ENCODE measurements around the gene ANAPC7. TPM values are rescaled to one million over a fixed set of nuclear protein-coding genes. Genes with fewer than 3 reads are reported as not detected.

ANAPC7 gene
- total and polyA plus RNA-seq, 9 of the 15 experiments (the other 6 are each of a cell fraction or from before 2014, with no cell fraction given) = 46.7 to 158 (median 109) TPM

DNA sequence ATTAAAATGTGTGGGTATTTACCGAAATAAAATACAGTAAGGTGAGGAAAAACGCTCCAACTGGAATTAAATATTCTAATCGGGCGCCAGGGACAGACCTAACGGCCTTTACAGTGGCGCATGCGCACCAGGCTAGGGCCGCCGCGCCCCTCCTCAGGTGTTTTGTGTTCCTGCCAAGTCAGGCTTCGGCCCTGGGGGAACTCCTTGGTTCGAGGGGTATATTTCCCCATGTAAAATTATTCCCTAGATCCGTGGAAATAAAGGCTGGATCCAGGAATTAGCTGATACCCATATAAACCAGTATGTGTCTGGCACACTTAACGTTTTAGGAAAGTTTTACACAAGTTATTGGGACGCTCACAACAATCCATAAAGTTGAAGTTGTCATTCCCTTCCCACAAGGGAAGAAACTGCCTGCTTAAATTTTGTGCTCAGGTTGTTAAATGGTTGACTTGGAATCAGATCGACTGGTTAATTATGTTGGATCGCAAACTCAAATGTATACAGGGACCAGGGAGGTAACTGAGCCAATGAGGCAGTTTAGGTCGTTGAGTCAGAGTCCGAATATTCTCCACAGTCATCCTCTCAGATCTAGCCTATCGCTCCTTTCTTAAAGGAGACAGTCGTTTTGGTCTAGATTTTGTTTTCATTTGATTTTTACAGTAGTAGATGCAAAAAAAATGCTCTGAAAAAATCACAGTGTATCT, 621 bp upstream of the ANAPC7 start (continued):
- TF ChIP-seq ZBTB43 (CRISPR knock-in tag; IDR thresholded peaks at IDR 0.05) (no peak), ZNF232 (CRISPR knock-in tag; IDR thresholded peaks at IDR 0.05) (no peak), ZNF311 (CRISPR knock-in tag; IDR thresholded peaks at IDR 0.05) (0 out of 2 replicates have a peak, but pooled peaks have one; percentile 32), NCOA1 (IDR thresholded peaks at IDR 0.05; ENCODE audit: low read depth) (no peak), ZC3H8 (IDR thresholded peaks at IDR 0.05) (no peak), NCOA6 (IDR thresholded peaks at IDR 0.05) (no peak), RCOR1 (IDR thresholded peaks at IDR 0.05; ENCODE audit: borderline replicate concordance in 1 of 2, low read depth in 2 of 2, low read length in 2 of 2) (no peak), ATF3 (IDR thresholded peaks at IDR 0.05) (no peak), ATF3 (CRISPR knock-in tag; conservative IDR thresholded peaks at IDR 0.05) (no peak), CBX8 (IDR thresholded peaks at IDR 0.05; ENCODE audit: borderline replicate concordance, extremely low read depth, low read depth, low read length, poor library complexity, severe bottlenecking) (no peak), SOX6 (IDR thresholded peaks at IDR 0.05) (no peak), ZNF79 (CRISPR knock-in tag; IDR thresholded peaks at IDR 0.05; ENCODE audit: low read depth) (no peak), ZNF449 (CRISPR knock-in tag; IDR thresholded peaks at IDR 0.05) (no peak), CAMTA2 (CRISPR knock-in tag; conservative IDR thresholded peaks at IDR 0.05) (no peak)
- TF ChIP-seq, protein P1, sequence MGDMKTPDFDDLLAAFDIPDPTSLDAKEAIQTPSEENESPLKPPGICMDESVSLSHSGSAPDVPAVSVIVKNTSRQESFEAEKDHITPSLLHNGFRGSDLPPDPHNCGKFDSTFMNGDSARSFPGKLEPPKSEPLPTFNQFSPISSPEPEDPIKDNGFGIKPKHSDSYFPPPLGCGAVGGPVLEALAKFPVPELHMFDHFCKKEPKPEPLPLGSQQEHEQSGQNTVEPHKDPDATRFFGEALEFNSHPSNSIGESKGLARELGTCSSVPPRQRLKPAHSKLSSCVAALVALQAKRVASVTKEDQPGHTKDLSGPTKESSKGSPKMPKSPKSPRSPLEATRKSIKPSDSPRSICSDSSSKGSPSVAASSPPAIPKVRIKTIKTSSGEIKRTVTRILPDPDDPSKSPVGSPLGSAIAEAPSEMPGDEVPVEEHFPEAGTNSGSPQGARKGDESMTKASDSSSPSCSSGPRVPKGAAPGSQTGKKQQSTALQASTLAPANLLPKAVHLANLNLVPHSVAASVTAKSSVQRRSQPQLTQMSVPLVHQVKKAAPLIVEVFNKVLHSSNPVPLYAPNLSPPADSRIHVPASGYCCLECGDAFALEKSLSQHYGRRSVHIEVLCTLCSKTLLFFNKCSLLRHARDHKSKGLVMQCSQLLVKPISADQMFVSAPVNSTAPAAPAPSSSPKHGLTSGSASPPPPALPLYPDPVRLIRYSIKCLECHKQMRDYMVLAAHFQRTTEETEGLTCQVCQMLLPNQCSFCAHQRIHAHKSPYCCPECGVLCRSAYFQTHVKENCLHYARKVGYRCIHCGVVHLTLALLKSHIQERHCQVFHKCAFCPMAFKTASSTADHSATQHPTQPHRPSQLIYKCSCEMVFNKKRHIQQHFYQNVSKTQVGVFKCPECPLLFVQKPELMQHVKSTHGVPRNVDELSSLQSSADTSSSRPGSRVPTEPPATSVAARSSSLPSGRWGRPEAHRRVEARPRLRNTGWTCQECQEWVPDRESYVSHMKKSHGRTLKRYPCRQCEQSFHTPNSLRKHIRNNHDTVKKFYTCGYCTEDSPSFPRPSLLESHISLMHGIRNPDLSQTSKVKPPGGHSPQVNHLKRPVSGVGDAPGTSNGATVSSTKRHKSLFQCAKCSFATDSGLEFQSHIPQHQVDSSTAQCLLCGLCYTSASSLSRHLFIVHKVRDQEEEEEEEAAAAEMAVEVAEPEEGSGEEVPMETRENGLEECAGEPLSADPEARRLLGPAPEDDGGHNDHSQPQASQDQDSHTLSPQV (IDR thresholded peaks at IDR 0.05) = peak; percentile 82
- TF ChIP-seq, protein P2, sequence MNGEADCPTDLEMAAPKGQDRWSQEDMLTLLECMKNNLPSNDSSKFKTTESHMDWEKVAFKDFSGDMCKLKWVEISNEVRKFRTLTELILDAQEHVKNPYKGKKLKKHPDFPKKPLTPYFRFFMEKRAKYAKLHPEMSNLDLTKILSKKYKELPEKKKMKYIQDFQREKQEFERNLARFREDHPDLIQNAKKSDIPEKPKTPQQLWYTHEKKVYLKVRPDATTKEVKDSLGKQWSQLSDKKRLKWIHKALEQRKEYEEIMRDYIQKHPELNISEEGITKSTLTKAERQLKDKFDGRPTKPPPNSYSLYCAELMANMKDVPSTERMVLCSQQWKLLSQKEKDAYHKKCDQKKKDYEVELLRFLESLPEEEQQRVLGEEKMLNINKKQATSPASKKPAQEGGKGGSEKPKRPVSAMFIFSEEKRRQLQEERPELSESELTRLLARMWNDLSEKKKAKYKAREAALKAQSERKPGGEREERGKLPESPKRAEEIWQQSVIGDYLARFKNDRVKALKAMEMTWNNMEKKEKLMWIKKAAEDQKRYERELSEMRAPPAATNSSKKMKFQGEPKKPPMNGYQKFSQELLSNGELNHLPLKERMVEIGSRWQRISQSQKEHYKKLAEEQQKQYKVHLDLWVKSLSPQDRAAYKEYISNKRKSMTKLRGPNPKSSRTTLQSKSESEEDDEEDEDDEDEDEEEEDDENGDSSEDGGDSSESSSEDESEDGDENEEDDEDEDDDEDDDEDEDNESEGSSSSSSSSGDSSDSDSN (IDR thresholded peaks at IDR 0.05; ENCODE audit: borderline replicate concordance in 1 of 2, low read depth in 2 of 2, low read length in 2 of 2) = no peak
